ENCODE results near the gene GALE. TPM values are rescaled to one million over a fixed set of nuclear protein-coding genes. Genes with fewer than 3 reads are reported as not detected.

GALE gene
- total RNA-seq, 2 donors from 2014 or later, result 163 to 208 TPM

DNA sequence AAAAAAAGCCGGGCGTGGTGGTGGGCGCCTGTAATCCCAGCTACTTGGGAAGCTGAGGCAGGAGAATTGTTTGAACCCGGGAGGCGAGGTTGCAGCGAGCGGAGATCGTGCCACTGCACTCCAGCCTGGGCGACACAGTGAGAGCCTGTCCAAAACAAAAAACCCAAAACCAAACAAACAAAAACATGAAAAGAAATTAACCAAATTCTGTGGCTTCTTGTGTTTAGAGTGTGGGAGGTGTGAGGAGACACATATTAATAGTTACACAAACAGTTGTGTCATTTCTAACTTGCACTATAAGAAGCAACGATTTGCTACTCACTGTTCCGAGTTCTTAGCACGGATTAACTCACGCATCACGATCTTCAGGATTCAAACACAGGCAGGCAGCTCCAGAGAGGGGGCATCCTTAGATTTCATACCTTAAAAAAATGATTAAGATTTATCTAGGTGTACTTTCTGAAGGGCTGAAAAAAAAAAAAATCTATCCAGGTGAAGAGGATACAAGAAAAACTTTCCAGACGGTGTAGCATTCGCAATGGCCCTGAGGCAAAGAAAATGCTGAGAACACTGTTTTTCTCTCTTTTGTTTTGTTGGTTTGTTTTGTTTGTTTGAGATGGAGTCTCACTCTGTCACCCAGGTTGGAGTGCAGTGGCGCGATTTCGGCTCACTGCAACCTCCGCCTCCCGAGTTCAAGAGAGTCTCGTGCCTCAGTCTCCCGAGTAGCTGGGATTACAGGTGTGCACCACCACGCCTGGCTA, 25.4 kb upstream of the GALE start:
- H3K27me3 ChIP-seq, result no peaks in the 10 kb centered on the region
- H3K9ac ChIP-seq (ENCODE audit: low read depth in 2 of 2, low read length in 2 of 2), result peak overlapping the region; percentile 95 to 100
- no peaks in the 10 kb centered on the region for H3K36me3 ChIP-seq
- TF ChIP-seq, protein P1, sequence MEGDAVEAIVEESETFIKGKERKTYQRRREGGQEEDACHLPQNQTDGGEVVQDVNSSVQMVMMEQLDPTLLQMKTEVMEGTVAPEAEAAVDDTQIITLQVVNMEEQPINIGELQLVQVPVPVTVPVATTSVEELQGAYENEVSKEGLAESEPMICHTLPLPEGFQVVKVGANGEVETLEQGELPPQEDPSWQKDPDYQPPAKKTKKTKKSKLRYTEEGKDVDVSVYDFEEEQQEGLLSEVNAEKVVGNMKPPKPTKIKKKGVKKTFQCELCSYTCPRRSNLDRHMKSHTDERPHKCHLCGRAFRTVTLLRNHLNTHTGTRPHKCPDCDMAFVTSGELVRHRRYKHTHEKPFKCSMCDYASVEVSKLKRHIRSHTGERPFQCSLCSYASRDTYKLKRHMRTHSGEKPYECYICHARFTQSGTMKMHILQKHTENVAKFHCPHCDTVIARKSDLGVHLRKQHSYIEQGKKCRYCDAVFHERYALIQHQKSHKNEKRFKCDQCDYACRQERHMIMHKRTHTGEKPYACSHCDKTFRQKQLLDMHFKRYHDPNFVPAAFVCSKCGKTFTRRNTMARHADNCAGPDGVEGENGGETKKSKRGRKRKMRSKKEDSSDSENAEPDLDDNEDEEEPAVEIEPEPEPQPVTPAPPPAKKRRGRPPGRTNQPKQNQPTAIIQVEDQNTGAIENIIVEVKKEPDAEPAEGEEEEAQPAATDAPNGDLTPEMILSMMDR (IDR thresholded peaks at IDR 0.05), result no peak
- H3K27ac ChIP-seq, result peak overlapping the region; percentile 91
- DNase-seq, result no peak
- intact Hi-C loops (cut with DNase I), result no loop called here
- H3K9me3 ChIP-seq, result no peaks in the 10 kb centered on the region
- H3K4me1 ChIP-seq, result no peaks in the 10 kb centered on the region
- peak overlapping the region; percentile 95 for H3K4me3 ChIP-seq

DNA sequence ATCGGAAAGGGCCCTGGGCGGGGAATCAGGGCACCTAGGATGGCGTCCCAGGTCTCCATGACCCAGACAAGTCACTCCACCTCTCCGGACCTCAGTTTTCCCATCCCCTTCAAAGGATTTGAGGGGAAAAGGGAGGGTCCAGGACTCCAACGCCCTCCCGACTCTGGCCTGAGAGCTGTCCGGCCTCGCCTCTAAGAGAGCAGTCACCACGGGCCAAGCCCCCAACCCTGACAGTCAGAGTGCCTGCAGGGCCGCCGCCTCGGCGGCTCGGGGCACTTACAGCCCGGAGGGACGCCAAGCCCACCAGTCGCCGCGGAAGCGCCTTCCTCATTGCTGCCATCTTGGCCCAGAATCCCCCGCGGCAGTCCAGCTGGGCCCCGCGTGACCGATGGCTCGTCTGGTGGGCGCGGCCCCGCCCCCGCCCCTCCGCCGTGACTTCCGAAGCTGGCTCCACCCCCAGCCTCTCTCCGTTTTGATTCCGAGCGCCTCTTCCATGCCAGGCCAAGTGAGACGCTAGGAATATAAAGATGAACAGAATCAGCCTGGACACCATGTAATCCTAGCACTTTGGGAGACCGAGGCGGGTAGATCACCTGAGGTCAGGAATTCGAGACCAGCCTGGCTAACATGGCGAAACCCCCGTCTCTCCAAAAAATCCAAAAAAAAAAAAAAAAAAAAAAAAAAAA, 24.7 kb upstream of the GALE start, which contains the start of gene HMGCL:
Gene HMGCL (minus strand): TSS at position 354 of the 686 bp plus-strand sequence. CDS start 14 bp downstream, at position 340.
- peak; percentile 94 for DNase-seq
- Histone ChIP-seq H3K27ac (peak within 1 kb of the TSS; percentile 91), H3K4me3 (peak within 1 kb of the TSS; percentile 95), H3K27me3 (no peaks in the 10 kb centered on the region), H3K9ac (ENCODE audit: low read depth in 2 of 2, low read length in 2 of 2) (peak within 1 kb of the TSS; percentile 95 to 100), H3K9me3 (no peaks in the 10 kb centered on the region), H3K36me3 (no peaks in the 10 kb centered on the region), H3K4me1 (no peaks in the 10 kb centered on the region)
- TF ChIP-seq, protein P1 (IDR thresholded peaks at IDR 0.05), result no peak
- intact Hi-C loops (cut with DNase I), result no loop called here

DNA sequence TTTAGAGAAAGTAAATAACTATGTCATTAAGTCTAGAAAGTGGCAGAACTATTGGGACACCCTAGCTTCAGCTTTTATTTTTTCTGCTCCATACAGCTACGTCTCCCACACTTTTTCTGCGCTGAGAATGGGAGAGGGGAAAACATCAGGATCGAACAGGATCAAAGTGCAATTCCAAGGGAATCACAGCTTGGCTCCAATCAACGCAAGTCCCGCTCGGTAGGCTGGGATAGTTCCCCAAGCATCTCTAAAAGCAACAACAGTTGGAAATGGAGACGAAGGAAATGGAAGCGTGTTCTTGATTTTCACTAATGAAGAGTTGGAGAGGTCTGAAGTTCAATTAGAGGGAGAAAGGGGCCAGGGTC, 24.1 kb upstream of the GALE start:
- TF ChIP-seq, protein P1 (IDR thresholded peaks at IDR 0.05), result no peak
- Histone ChIP-seq H3K27ac (peak overlapping the region; percentile 91), H3K36me3 (no peaks in the 10 kb centered on the region), H3K9ac (ENCODE audit: low read depth in 2 of 2, low read length in 2 of 2) (peak overlapping the region; percentile 95 to 100), H3K9me3 (no peaks in the 10 kb centered on the region), H3K27me3 (no peaks in the 10 kb centered on the region), H3K4me1 (no peaks in the 10 kb centered on the region), H3K4me3 (peak overlapping the region; percentile 95)
- intact Hi-C loops (cut with DNase I), result no loop called here
- DNase-seq, result no peak

DNA sequence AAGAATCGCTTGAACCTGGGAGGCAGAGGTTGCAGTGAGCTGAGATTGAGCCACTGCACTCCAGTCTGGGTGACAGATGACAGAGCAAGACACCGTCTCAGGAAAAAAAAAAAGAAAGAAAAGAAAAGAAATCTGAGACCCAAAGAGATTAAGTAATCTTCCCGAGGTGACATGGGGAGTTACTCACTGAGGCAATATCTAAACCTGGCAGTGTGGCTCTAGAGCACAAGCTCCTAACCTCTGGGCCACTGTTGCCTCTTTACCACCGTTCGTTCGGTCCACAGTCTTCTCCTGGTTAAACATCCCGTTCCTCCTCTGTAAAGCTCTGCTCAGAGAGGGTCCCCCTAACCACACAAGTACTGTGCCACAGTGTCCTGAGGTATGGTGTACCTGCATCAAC, 23.2 kb upstream of the GALE start:
- DNase-seq, result no peak
- Histone ChIP-seq H3K36me3 (no peaks in the 10 kb centered on the region), H3K4me1 (no peaks in the 10 kb centered on the region), H3K27me3 (no peaks in the 10 kb centered on the region), H3K9me3 (no peaks in the 10 kb centered on the region), H3K4me3 (no peak overlapping the region), H3K9ac (ENCODE audit: low read depth in 2 of 2, low read length in 2 of 2) (no peak overlapping the region), H3K27ac (no peak overlapping the region)
- TF ChIP-seq, protein P1 (IDR thresholded peaks at IDR 0.05), result no peak
- intact Hi-C loops (cut with DNase I), result no loop called here

DNA sequence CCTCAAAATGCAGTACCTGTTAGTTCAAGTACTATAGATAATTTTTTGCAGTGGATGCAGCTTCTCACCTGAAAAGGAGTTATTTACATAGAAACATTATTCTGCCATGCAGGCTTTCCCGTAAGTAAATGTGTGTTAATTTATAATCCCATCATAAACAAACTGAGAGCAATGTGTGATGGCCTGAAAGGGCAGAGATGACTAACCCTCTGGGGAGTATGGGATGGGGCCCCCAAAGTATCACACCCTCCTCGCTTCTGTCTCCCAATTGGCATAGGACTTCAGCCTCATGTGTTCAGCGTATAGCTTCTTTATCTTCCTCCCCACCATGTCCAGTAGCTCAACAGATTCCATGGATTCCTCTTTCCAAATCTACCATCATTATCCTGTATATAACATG, 17.1 kb upstream of the GALE start:
- Histone ChIP-seq H3K9ac (ENCODE audit: low read depth in 2 of 2, low read length in 2 of 2) (no peak overlapping the region), H3K36me3 (peaks cover 11% of the 10 kb centered on the region), H3K4me1 (no peaks in the 10 kb centered on the region), H3K27me3 (no peaks in the 10 kb centered on the region), H3K4me3 (no peak overlapping the region), H3K27ac (no peak overlapping the region), H3K9me3 (no peaks in the 10 kb centered on the region)
- DNase-seq, result no peak
- TF ChIP-seq, protein P1 (IDR thresholded peaks at IDR 0.05), result no peak
- intact Hi-C loops (cut with DNase I), result no loop called here
